H54 (cell line): ENCODE data around the gene BACH2.

Experiments
- DNase-seq: peaks from one replicate; pipeline ENCODE4 v3.0.0; 2011; ENCODE audit warnings: low spot score, mixed read lengths; ENCODE audit not compliant: insufficient read length
- FAIRE-seq: peaks from 3 replicates; lab custom pipeline; 2011; peaks lifted over from hg19 to GRCh38; lab: Jason Lieb, UNC
- POLR2A ChIP-seq: IDR thresholded peaks from 2 replicates; pipeline ENCODE4 v1.6.1; 2011; ENCODE audit warnings: low read depth, mild to moderate bottlenecking, low read length

The BACH2 gene

DNA sequence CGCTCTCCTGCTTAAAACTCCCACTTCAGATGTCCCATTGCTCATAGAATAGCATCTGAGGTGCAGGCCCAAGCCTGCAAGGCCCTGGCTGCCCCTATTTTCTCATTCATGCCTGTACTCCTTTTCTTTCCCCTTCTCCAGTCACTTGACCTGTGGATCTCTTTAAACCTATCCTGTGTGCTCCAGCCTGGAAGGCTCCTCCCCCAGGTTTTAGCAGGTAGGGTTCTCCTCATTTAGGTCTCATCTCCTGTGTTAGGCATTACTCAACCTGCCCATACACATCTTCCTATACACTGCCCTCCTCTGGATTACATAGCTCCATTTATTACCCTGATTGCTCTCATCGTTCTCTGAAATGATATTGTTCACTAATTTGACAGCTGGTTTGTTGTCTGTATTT, 185.3 kb downstream of the BACH2 start:
- TF ChIP-seq POLR2A = no peak
- no peak for FAIRE-seq

DNA sequence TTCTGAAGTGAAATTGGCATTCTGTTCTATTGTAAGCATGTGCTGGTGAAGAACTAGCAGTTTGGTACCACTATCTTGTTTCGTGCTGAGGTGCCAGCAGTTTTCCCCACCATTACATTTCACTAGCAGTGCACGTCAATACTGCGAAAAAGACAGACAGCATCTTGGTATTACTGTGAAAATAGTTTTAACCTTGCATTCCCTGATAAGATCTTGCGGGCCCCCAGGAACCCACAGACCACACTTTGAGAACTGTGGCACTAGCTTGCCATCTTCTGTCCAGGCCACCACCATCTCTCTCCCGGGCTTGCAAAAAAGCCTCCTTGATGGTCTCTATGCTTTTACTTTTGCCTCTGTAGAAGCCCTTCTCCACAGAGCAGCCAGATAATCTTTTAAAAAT, 185.7 kb downstream of the BACH2 start:
- no peak for DNase-seq
- no peak for FAIRE-seq
- TF ChIP-seq POLR2A = no peak

More for the DNA sequence above, 185.3 kb downstream of the BACH2 start:
- no peak for DNase-seq

DNA sequence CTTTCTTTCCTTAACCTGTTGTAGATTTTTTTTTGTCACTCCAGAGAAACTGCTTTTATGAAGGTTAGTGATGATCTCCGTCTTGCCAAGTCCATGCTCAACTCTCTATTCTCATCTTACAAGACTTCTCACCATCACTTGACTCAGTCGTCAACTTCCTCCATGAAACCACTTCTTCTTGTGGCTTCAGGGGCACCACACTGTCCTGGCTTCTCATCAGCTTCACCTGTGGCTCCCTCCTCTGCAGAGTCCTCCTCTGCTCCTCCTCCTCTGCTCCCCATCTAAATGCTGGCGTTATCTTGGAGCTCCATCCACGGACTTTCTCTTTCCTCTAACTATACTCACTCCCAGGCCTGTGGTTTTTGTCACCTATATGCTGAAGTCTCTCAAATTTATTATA, 187.5 kb downstream of the BACH2 start:
- TF ChIP-seq POLR2A = no peak
- DNase-seq = no peak
- FAIRE-seq = no peak

DNA sequence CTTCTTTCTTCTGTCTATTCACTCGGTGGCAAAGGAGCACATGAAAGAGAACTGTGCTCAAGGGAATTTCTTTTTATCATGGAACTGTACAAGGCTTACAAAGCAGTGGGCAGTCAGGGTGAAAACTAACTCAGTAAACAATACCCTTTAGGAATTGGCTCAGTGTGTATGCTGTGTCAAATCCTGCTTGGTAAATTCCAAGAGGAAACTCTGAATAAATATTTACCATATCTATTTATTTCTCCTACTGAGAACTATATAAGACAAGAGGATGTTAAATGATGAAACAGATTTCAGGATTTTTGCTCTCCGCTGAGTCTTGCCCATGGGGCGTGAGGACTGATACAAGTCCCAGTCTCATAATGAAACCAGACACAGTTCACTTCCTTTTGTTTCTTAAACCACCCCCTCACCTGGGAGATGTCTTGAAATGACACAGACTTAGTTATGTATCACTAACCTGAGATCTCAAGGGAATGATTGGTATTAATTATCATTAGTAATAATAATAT, 188.8 kb downstream of the BACH2 start:
- no peak for TF ChIP-seq POLR2A
- FAIRE-seq (no peak), DNase-seq (no peak)

DNA sequence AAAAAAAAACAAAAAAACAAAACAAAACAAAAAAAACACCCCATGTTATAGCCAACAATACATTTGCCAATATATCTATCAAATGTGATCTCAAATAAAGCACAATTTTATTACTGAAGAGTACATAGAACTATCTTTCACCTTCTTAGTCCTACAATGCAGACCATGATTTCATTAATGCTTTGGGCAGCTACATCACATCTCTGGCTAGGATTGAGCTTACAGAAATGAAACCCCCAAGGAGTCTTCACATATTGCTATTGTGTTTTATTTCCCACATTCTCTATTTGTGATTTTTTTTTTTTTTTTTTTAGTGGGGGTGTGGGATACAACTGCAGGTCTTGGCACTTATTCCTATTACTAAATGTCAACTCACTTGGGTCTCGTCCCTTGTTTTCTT, 189.3 kb downstream of the BACH2 start:
- TF ChIP-seq POLR2A = no peak

DNA sequence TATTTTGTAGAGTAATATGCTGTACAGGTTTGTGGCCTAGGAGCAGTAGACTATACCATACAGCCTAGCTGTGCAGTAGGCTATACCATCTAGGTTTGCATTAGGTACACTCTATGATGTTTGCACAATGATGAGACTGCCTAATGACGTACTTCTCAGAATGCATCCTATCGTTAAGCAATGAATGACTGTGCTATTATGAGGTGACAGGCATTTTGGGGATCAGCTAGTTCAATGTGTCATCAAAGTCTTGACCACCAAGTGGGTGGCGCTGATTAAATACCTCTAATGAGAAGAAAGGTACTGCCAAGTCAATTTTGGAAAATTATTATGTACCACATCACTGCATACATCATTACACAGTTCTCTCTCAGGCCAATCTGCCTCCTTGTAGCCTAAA, 190.2 kb downstream of the BACH2 start:
- DNase-seq = no peak
- no peak for FAIRE-seq
- TF ChIP-seq POLR2A = no peak

More for the DNA sequence above, 189.3 kb downstream of the BACH2 start:
- DNase-seq (no peak), FAIRE-seq (no peak)

DNA sequence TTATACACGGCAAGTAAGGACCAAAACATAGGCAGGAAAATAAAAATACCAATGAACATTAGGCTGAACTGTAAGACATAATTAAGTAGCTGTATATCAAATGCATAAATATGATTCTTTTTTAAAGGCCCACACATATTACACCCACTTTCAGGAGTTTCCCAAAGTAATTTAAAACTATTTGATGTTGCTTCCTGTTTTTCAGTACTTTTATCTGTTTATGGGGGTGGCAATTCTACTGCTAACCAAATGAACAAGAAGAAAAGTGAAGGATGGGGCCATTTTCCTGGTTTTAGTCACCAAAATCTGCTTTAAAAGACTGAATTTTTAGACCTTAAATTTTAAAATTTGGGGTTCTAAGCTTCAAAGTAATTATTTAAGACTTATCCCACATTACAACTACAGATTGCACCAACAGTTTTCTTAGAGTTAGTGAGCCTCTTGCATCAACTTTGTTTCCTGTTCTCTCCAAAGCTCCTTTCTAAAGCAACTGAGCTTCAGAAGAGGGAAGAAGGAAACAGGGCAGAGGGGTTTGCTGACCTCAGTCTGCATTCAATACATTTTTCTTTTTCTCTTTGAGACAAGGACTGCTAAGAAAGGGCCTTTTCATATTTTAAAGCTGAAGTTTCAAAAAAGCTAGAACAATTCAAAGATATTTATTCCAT, 191.0 kb downstream of the BACH2 start:
- no peak for TF ChIP-seq POLR2A

DNA sequence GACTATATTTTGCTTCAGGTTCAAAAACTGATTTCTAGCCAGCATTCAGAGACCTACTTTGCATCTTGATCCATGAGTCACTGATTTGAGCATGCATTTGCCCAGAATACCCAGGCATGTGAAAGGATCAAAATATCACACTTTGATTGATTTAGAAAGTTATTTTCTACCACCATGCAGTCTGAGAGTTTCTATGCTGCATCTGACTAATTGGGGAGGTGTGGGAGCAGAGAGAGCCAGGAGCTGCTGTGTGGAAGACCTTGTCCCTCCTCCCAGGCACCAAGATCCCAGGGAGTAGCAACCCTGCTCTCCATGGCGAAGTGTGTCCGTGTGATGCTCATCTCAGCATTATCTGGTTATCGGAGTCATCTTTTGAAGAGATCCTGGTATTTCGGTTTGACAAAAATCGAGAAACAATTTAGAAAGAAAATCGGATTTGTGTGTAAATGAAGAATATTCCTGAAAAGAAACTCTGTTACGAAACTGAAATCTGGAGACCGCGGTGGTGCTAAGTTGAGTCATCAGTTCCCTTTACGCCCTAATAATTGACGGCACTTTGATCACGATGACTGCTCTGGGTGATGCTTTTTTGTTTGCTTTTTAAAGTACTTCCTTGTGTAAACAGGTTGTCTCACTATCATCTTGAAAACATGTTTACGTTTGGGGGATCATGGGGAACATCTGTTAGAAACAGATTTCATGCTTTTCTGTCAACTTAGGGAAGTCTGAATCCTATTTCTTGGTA, 193.4 kb downstream of the BACH2 start:
- DNase-seq (no peak), FAIRE-seq (no peak)
- TF ChIP-seq POLR2A = no peak

More for the DNA sequence above, 191.0 kb downstream of the BACH2 start:
- DNase-seq (no peak), FAIRE-seq (no peak)

DNA sequence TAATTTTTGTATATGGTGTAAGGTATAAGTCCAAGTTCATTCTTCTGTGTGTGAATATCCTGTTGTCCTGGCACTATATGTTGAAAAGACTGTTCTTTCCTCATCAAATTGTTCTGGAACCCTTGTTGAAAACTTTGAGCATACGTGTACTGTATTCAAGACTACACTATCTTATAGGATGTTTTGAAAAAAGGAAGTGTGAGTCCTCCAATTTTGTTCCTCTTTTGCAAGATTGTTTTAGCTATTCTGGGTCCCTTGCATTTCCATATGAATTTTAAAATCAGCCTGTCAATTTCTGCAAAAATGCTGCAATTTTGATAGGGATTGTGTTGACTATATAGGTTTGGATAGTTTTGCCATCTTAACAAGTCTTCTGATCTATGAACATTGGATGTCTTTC, 195.2 kb downstream of the BACH2 start:
- FAIRE-seq (no peak), DNase-seq (no peak)
- no peak for TF ChIP-seq POLR2A

DNA sequence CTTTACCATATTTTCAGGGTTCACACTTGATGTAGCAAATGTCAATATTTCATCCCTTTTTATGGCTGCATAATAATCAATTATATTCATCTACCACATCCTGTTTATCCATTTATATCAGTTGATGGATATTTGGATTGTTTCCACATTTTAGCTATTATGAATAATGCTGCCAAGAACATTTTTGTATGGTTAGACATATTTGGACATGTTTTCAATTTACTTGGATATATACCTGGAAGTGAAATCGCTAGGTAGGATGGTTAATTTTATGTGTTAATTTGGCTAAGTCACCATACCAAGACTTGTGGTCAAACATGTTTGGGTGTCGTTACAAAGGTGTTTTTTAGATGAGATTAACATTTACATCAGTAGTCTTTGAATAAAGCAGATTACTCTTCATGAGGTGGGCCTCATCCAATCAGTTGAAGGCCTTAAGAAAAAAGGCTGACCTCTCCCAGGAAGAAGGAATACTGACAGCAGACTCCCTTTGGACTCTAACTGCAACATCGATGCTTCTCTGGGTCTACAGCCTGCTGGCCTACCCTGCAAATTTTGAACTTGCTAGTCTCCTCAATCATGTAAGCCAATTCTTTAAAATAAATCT, 196.5 kb downstream of the BACH2 start:
- no peak for DNase-seq
- no peak for FAIRE-seq
- no peak for TF ChIP-seq POLR2A

DNA sequence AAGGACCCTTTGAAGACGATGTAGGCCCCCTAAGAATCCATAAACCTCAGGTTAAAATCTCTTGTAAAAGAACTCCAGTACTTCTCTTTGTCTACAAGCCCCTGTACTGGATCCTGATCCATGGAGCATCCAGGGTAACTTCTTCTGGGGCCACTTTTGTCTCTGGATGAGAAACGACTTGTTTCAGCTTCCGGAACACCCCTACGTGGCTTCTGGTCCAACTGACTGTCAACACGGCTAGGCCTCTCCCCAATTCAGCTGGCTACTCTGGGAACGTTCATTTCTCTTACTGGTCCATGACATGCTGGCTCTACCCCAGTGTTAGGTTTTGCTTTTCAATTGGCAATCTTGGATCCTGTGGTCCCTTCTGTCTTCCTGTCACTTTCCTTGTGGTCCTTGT, 198.0 kb downstream of the BACH2 start:
- TF ChIP-seq POLR2A = no peak
- FAIRE-seq (no peak), DNase-seq (no peak)

DNA sequence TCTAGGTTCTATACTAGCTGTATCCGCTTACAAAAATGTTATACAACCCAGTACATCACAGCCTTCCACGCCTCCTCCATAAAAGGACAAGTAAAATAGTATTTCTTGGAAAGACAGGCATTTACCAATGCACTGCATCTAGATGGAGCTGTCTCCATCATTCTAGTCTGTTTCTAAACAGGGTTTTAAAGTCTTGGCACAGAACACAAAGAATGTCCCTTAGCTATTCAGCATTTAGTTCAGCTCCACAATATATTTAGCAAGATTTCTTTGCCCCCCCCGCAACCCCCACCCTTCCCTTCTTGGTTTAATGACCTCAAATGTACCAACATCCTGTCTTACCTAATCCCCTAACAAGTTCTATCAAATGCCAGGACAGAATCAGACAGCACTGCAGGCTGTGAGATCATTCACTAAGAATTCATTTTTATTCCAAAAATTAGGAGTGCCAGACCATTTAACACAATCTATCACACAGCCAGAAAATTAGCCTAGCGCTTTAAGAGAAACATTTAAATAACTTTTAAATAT, 198.6 kb downstream of the BACH2 start:
- FAIRE-seq (no peak), DNase-seq (no peak)
- no peak for TF ChIP-seq POLR2A

DNA sequence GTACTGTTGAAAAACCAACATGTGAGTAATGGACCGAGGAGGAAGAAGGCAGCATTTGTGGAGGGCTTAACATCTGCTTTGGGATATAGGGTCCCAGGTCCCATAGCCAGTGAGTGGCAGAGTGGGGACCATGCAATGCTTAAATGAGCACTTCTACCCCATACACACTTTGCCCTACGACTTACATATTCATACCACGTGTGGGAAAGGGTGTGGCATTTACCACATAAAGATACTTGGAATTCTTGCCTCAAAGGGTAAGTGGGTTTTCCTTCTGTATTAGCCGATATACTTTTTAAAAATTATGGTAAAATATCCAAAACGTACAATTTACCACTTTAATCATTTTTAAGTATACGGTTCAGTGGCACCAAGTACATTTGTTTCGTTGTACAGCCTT, 199.3 kb downstream of the BACH2 start:
- TF ChIP-seq POLR2A = no peak
- DNase-seq (no peak), FAIRE-seq (no peak)

DNA sequence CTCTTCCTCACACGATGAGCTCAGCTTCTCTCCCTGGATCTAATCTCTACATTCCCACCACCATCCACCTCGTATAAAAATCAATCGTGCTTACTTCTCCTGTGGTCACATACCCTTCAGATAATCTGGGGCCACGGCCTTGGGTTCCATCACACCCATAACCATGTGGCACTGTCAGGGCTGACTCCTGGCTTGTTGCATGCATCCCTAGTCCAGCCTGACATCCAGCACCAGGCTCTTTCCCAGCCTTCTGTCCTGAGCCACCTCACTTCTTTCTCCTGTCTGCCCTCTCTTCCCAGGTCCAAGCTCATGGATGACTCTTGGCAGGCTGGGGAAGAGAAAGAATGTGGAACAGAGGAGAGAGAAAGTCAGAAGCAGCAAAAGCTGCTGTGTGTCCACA, 199.8 kb downstream of the BACH2 start:
- TF ChIP-seq POLR2A = no peak
- FAIRE-seq (no peak), DNase-seq (no peak)
